ENCODE data around the gene MYO19.
A peak's percentile ranks its signal among the peaks of the same experiment; 100 is the strongest.

Gene MYO19, protein sequence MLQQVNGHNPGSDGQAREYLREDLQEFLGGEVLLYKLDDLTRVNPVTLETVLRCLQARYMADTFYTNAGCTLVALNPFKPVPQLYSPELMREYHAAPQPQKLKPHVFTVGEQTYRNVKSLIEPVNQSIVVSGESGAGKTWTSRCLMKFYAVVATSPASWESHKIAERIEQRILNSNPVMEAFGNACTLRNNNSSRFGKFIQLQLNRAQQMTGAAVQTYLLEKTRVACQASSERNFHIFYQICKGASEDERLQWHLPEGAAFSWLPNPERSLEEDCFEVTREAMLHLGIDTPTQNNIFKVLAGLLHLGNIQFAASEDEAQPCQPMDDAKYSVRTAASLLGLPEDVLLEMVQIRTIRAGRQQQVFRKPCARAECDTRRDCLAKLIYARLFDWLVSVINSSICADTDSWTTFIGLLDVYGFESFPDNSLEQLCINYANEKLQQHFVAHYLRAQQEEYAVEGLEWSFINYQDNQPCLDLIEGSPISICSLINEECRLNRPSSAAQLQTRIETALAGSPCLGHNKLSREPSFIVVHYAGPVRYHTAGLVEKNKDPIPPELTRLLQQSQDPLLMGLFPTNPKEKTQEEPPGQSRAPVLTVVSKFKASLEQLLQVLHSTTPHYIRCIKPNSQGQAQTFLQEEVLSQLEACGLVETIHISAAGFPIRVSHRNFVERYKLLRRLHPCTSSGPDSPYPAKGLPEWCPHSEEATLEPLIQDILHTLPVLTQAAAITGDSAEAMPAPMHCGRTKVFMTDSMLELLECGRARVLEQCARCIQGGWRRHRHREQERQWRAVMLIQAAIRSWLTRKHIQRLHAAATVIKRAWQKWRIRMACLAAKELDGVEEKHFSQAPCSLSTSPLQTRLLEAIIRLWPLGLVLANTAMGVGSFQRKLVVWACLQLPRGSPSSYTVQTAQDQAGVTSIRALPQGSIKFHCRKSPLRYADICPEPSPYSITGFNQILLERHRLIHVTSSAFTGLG

DNA sequence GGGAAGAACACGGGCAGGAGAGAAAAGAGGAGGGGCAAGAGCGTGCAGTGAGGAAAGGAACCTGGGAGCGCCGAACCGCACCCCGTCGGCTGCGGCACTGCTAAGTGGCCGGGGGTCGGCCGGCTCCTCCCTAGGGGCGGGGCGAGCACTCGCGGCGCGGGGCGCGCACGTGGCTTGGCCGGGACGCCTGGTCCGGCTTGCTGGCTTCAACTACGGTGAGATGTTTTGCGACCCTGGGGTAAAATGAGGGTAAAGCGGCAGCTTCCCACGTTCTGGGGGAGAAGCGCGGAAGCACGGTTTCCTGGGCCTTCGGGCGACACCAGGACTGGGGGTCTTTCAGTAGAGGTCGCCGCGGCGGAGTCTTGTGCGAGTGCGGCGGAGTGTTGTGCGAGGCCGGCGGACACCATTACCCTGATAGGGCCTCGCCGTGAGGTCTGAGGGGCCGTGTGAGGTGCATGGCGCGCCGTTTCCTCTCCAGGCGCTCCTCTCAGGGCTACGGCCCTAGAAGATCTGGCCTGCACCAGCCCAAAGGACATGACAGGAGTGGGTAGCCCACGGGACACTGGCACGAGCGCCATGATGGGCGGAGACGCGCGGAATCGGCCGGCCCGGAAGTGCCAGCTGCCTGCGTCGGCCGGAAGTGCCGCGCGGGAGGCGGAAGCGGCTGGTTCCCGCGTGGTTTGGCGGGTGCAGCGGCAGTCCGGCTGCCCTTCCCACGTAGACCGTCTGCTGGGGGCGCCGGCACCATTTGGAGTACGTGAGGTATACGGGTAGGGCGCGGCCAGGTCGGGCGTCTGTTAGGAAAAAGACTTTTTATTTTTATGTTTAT is at the start of gene MYO19, which contains the start of gene PIGW:
MYO19 (minus strand) TSS at position 29 of the 829 bp plus-strand sequence. CDS start 2,330 bp downstream, outside the sequence.
PIGW (plus strand) TSS at position 148 of the 829 bp plus-strand sequence. CDS start 2,115 bp downstream, outside the sequence.
- peak within 1 kb of the TSS; percentile 98 for H3K27ac ChIP-seq (ENCODE audit: low read depth, low read length)

DNA sequence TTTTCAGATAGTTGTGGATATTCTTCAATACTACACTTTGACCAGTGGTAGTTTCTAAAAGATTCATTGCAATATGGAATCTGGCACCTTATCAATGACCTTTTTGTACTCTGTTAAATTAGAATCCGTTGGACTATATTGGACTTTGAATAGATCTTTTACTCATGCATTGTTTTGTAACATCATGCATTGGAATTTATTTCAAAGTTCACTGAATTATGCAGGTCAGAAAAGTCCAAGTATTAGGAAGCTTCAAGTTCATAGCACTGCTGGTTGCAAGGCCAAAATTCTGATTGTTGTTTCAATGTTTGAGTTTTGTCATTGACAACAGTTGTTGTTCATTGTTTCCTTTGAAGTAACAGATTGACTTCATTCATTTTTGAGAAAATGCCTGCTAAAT is 49.1 kb upstream of the MYO19 start:
- Histone ChIP-seq H3K36me3 (ENCODE audit: control insufficient read depth, insufficient read depth, low read length) (peaks cover 83% of the 10 kb centered on the region), H3K4me1 (ENCODE audit: control insufficient read depth, insufficient read depth, low read length) (no peaks in the 10 kb centered on the region), H3K27me3 (ENCODE audit: control insufficient read depth, insufficient read depth, low read length) (no peaks in the 10 kb centered on the region), H3K9me3 (ENCODE audit: control insufficient read depth, insufficient read depth, low read length) (no peaks in the 10 kb centered on the region), H3K27ac (ENCODE audit: low read depth, low read length) (no peak overlapping the region), H3K9ac (ENCODE audit: low read depth, low read length) (no peak overlapping the region), H3K4me3 (ENCODE audit: low read depth, low read length) (no peak overlapping the region)

More for the DNA sequence above, at the start of gene MYO19, which contains the start of gene PIGW:
- Histone ChIP-seq H3K36me3 (ENCODE audit: control insufficient read depth, insufficient read depth, low read length) (peaks cover 60% of the 10 kb centered on the region), H3K4me1 (ENCODE audit: control insufficient read depth, insufficient read depth, low read length) (peaks cover 8% of the 10 kb centered on the region; the same call in 1 of the 2 replicates), H3K9me3 (ENCODE audit: control insufficient read depth, insufficient read depth, low read length) (no peaks in the 10 kb centered on the region), H3K4me3 (ENCODE audit: low read depth, low read length) (peak within 1 kb of the TSS; percentile 91), H3K27me3 (ENCODE audit: control insufficient read depth, insufficient read depth, low read length) (no peaks in the 10 kb centered on the region), H3K9ac (ENCODE audit: low read depth, low read length) (peak within 1 kb of the TSS; percentile 92)

GRCh38 chr17:36578671-36579070 is 44.0 kb upstream of the MYO19 start:
- H3K9me3 ChIP-seq (ENCODE audit: control insufficient read depth, insufficient read depth, low read length) = no peaks in the 10 kb centered on the region
- no peaks in the 10 kb centered on the region for H3K4me1 ChIP-seq (ENCODE audit: control insufficient read depth, insufficient read depth, low read length)
- peaks cover 64% of the 10 kb centered on the region for H3K36me3 ChIP-seq (ENCODE audit: control insufficient read depth, insufficient read depth, low read length)
- H3K4me3 ChIP-seq (ENCODE audit: low read depth, low read length) = no peak overlapping the region
- no peak overlapping the region for H3K9ac ChIP-seq (ENCODE audit: low read depth, low read length)
- H3K27ac ChIP-seq (ENCODE audit: low read depth, low read length) = no peak overlapping the region
- no peaks in the 10 kb centered on the region for H3K27me3 ChIP-seq (ENCODE audit: control insufficient read depth, insufficient read depth, low read length)

GRCh38 chr17:36576793-36577192 is 42.1 kb upstream of the MYO19 start:
- Histone ChIP-seq H3K4me1 (ENCODE audit: control insufficient read depth, insufficient read depth, low read length) (no peaks in the 10 kb centered on the region), H3K27ac (ENCODE audit: low read depth, low read length) (no peak overlapping the region), H3K9me3 (ENCODE audit: control insufficient read depth, insufficient read depth, low read length) (no peaks in the 10 kb centered on the region), H3K36me3 (ENCODE audit: control insufficient read depth, insufficient read depth, low read length) (peaks cover 58% of the 10 kb centered on the region), H3K4me3 (ENCODE audit: low read depth, low read length) (no peak overlapping the region), H3K27me3 (ENCODE audit: control insufficient read depth, insufficient read depth, low read length) (no peaks in the 10 kb centered on the region), H3K9ac (ENCODE audit: low read depth, low read length) (no peak overlapping the region)

- no peaks in the 10 kb centered on the region for H3K9me3 ChIP-seq (ENCODE audit: control insufficient read depth, insufficient read depth, low read length)
- no peaks in the 10 kb centered on the region for H3K27me3 ChIP-seq (ENCODE audit: control insufficient read depth, insufficient read depth, low read length)
- H3K9ac ChIP-seq (ENCODE audit: low read depth, low read length) = no peak overlapping the region
- H3K4me3 ChIP-seq (ENCODE audit: low read depth, low read length) = no peak overlapping the region
- H3K4me1 ChIP-seq (ENCODE audit: control insufficient read depth, insufficient read depth, low read length) = no peaks in the 10 kb centered on the region
- no peak overlapping the region for H3K27ac ChIP-seq (ENCODE audit: low read depth, low read length)
- peaks cover 54% of the 10 kb centered on the region for H3K36me3 ChIP-seq (ENCODE audit: control insufficient read depth, insufficient read depth, low read length)
These were observed 40.4 kb upstream of the MYO19 start for GRCh38 chr17:36575028-36575427.

GRCh38 chr17:36566081-36566480 is 31.4 kb upstream of the MYO19 start:
- Histone ChIP-seq H3K4me1 (ENCODE audit: control insufficient read depth, insufficient read depth, low read length) (no peaks in the 10 kb centered on the region), H3K9ac (ENCODE audit: low read depth, low read length) (no peak overlapping the region), H3K9me3 (ENCODE audit: control insufficient read depth, insufficient read depth, low read length) (no peaks in the 10 kb centered on the region), H3K36me3 (ENCODE audit: control insufficient read depth, insufficient read depth, low read length) (peaks cover 80% of the 10 kb centered on the region), H3K4me3 (ENCODE audit: low read depth, low read length) (no peak overlapping the region), H3K27ac (ENCODE audit: low read depth, low read length) (no peak overlapping the region), H3K27me3 (ENCODE audit: control insufficient read depth, insufficient read depth, low read length) (no peaks in the 10 kb centered on the region)

- Histone ChIP-seq H3K27ac (ENCODE audit: low read depth, low read length) (no peak overlapping the region), H3K9me3 (ENCODE audit: control insufficient read depth, insufficient read depth, low read length) (no peaks in the 10 kb centered on the region)
These were observed 18.8 kb upstream of the MYO19 start for GRCh38 chr17:36553459-36553858.

DNA sequence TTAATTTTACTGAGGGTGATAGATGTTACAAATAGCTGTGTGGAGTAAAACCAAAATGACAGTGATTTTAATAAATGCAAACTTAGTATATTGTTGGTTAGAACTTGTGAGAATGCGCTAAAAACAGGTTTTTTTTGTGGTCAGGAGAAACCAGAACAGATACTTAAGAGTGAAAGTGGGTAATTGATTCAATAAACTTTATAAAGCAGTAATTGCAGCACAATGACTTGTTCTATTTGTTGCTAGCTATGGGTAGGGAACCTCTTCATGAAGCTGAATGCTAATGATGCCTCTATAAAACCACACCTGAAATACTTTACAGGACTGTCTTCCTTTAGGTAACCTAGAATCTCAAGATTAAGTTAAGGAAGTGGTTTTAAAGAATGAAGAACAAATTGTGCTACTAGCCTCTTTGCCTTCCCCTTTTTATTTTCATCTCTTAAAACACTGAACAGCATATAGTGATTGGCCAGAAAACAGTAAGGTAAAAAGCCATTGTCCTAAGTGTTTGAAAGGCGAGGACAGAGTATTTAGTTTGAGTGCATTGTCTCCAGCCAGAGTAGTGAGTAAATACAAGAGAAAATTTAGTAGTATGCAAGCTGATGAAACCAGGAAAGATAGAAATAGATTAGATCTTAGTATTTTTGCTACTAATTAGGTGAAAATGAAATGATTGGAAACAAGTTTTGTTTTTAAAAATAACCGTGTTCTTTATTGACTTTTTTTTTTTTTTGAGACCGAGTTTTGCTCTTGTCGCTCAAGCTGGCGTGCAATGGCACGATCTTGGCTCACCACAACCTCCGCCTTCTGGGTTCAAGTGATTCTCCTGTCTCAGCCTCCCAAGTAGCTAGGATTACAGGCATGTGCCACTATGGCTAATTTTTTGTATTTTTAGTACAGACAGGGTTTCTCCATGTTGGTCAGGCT is 16.1 kb upstream of the MYO19 start:
- H3K4me3 ChIP-seq (ENCODE audit: low read depth, low read length) = no peak overlapping the region
- no peaks in the 10 kb centered on the region for H3K27me3 ChIP-seq (ENCODE audit: control insufficient read depth, insufficient read depth, low read length)
- H3K9me3 ChIP-seq (ENCODE audit: control insufficient read depth, insufficient read depth, low read length) = no peaks in the 10 kb centered on the region
- no peak overlapping the region for H3K9ac ChIP-seq (ENCODE audit: low read depth, low read length)
- peaks cover 18% of the 10 kb centered on the region for H3K4me1 ChIP-seq (ENCODE audit: control insufficient read depth, insufficient read depth, low read length)
- H3K36me3 ChIP-seq (ENCODE audit: control insufficient read depth, insufficient read depth, low read length) = peaks cover 12% of the 10 kb centered on the region
- peak overlapping the region; percentile 39 for H3K27ac ChIP-seq (ENCODE audit: low read depth, low read length)

More at GRCh38 chr17:36553459-36553858, 18.8 kb upstream of the MYO19 start:
- Histone ChIP-seq H3K9ac (ENCODE audit: low read depth, low read length) (no peak overlapping the region), H3K4me3 (ENCODE audit: low read depth, low read length) (no peak overlapping the region), H3K27me3 (ENCODE audit: control insufficient read depth, insufficient read depth, low read length) (no peaks in the 10 kb centered on the region), H3K36me3 (ENCODE audit: control insufficient read depth, insufficient read depth, low read length) (peaks cover 30% of the 10 kb centered on the region), H3K4me1 (ENCODE audit: control insufficient read depth, insufficient read depth, low read length) (no peaks in the 10 kb centered on the region)

DNA sequence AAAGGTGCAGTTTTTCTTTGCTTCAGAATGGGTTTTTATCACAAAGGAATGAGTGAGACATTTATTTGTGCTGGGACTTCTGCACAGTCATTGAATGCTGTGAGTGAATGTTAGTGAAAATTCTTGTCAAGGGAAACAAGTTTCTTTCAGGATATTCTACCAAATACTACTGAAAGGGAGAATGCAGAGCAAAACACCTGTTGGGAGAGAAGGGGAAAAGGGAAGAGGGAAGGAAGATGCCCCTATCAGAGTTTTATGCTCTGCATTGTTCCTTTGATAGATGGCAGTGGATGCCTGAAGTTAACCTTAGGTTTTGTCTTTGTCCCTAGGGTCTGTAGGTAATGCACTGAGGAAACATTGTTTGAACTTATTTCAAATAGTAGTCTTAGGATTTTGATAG is 13.1 kb upstream of the MYO19 start:
- H3K27ac ChIP-seq (ENCODE audit: low read depth, low read length) = no peak overlapping the region
- H3K4me3 ChIP-seq (ENCODE audit: low read depth, low read length) = 0 out of 2 replicates have a peak overlapping the region, but pooled peaks have one; percentile 98
- H3K9me3 ChIP-seq (ENCODE audit: control insufficient read depth, insufficient read depth, low read length) = no peaks in the 10 kb centered on the region
- no peaks in the 10 kb centered on the region for H3K27me3 ChIP-seq (ENCODE audit: control insufficient read depth, insufficient read depth, low read length)
- H3K36me3 ChIP-seq (ENCODE audit: control insufficient read depth, insufficient read depth, low read length) = no peaks in the 10 kb centered on the region
- H3K9ac ChIP-seq (ENCODE audit: low read depth, low read length) = no peak overlapping the region
- peaks cover 18% of the 10 kb centered on the region for H3K4me1 ChIP-seq (ENCODE audit: control insufficient read depth, insufficient read depth, low read length)
